ENCODE results near the gene LEMD2.

LEMD2 gene

DNA sequence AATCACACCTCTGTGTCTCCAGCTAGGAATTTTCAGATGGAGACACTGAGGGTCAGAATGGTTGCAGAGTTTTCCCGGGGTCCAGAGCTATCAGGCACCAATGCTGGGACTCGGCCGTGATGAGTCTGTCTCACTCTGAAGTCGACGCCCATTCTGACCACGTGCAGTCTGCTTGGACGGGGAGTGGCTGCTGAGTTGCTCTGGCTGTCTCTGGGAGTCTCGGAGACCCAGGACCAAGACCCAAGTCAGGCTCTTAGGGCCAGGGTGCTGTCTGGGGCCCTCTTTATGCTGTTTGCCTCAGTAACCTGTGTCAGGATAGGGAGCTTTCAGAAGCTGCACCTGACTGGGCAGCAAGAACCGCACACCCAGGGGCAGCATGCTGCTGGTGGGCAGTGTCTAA lies 46.8 kb downstream of the LEMD2 start:
- no peak overlapping the region for H3K4me3 ChIP-seq (ENCODE audit: low read length)
- TF ChIP-seq ZNF274 (IDR thresholded peaks at IDR 0.05; ENCODE audit: low read depth, low read length), result no peak

DNA sequence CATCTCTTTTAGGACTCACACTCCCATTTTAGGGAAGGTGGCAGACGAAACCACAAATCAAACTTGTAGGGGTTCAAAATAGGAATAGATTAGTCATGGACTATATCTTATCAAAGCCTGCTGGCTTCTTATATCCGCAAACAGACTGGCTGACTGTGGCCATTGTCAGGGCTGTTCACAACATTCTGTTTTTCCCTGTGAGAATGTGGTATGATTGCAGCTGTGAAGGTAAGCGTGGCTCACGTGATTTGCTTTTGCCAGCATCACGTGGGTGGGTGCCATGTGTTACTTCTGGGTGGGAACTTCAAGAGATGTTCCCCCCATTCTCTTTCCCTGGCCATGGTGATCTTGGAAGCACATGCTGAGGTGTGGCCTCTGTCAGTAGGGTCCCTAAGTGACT lies 48.1 kb downstream of the LEMD2 start:
- H3K4me3 ChIP-seq (ENCODE audit: low read length), result no peak overlapping the region
- no peak for TF ChIP-seq ZNF274 (IDR thresholded peaks at IDR 0.05; ENCODE audit: low read depth, low read length)

DNA sequence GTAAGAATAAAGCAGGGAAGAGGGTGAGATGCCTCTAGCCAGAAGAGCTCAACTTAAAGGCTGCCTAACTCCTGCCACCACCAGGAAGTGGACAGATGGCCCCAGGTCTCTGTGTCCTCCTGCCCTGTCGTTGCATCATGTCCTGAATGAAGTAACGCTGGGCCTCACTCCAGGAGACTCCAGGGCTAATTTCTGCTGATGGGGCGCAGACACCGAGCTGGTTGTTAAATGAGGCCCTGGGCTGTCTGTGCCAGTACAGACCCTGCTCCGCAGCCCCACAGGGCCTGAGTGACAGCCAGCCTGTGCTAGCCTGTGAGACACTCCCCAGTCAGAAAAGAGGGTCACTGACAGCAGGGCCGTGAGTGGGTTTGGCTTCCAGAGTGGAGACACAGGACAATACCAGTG lies 48.7 kb downstream of the LEMD2 start:
- TF ChIP-seq ZNF274 (IDR thresholded peaks at IDR 0.05; ENCODE audit: low read depth, low read length), result no peak

DNA sequence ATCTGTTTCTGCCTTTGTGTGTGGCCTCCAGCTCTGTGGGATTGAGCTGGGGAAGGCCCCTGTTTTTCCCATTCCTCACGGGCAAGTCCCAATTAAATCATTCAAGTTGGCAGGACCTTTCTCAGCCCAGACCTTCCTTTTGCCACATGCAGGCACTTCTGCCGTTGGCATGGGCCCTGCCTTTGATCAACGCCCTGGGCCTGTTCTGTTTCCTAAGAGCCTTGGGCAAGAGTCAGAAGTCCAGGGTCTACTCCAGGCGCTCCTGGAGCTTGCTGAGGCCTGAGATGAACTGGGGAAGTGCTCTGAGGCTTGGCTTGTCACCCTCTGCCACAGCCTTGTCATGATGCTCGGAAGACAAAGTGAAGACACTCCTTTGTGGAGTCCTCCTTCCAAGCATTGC lies 49.4 kb downstream of the LEMD2 start:
- no peak for TF ChIP-seq ZNF274 (IDR thresholded peaks at IDR 0.05; ENCODE audit: low read depth, low read length)
- no peak overlapping the region for H3K4me3 ChIP-seq (ENCODE audit: low read length)

More for the DNA sequence above, 48.7 kb downstream of the LEMD2 start:
- H3K4me3 ChIP-seq (ENCODE audit: low read length), result no peak overlapping the region

DNA sequence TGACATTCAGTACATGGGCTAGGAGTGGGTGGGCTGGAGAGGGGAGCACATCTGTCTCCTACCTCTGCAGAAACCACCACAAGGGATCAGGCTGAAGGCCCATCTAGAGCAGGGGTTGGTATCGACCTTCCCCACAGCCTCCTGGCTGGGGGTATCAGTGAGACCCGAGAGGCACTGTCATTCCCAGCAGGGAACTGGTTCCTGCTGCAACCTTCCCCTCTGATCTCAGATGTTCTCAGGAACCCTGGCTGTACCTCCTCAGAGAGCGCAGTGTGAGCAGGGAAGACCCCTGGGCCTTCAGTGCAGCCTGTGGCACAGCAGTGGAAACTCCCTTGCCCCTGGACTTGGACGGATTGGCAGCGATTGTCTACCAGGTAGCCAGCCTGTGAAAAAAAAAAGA lies 50.1 kb downstream of the LEMD2 start:
- TF ChIP-seq ZNF274 (IDR thresholded peaks at IDR 0.05; ENCODE audit: low read depth, low read length), result no peak
- H3K4me3 ChIP-seq (ENCODE audit: low read length), result no peak overlapping the region

DNA sequence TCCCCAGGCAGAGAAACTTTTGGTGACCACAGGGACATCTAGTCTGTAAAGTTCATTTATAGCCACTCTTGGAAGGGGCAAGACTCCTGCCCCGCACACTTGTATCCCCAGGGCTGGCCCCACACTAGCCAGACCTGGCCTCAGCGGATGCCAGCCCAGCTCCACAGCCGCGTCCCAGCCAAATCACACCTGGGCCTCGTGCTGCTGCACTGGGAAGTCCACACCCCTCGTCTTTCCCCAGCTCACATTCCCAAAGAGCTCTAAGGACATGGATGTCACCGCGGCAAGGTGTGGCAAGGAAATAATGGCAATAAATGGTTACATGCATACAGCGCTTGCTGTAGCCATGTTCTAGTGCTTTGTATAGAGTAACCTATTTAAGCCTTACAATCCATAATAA lies 50.8 kb downstream of the LEMD2 start:
- TF ChIP-seq ZNF274 (IDR thresholded peaks at IDR 0.05; ENCODE audit: low read depth, low read length), result no peak
- H3K4me3 ChIP-seq (ENCODE audit: low read length), result no peak overlapping the region

DNA sequence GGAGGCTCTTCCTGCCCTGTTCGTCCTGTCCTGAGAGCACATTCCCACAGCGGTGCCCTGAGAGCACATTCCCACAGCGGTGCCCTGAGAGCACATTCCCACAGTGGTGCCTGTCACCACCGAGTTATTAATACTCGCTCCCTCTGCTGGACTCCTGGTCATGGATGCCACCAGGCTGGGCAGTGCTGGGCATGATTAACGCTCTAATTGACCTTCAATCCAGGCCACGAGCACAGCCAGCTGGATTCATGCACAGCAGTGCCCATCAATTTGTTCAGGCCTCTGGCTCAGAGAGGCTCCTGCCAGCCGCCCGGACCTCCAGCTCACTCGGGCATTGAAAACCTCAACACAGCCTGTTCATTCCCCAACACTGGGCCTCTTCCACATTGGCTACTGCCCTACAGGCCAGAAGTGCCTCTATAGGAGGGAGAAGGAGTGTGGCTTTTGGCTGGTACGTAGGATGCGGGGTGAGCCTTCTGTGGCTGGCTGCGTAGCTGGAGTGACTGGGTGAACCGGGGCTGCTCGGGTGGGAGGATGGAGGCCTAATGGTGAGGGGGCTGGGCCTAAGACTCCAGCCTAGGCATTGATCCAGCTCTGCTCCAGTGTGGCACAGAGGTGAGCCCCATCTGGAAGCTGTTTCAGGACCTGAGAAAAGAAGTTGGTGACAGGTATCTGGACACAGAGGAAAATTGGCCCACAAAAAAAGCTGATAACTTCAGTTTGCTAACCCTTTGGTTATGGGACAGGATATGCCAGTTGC lies 51.5 kb downstream of the LEMD2 start:
- no peak for TF ChIP-seq ZNF274 (IDR thresholded peaks at IDR 0.05; ENCODE audit: low read depth, low read length)

DNA sequence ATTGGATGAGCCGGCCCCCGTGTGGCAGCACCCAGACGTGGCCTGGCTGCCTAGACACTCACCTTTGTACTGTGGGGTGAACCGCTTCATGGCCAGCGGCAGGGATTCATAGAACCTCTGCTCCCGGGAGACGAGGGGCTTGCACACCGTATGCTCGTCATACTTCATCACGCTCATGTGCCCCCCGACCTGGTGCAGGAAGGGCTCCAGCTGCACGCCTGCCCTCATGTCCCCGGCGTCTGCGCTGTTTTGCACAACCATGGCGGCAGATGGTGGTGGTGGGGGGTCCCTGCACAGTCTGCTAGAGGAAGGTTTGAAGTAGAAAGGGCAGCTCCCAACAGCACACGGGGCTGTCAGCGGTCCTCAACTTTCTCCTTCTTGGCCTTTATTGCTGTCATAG lies 53.7 kb downstream of the LEMD2 start:
- H3K4me3 ChIP-seq (ENCODE audit: low read length), result no peak overlapping the region
- no peak for TF ChIP-seq ZNF274 (IDR thresholded peaks at IDR 0.05; ENCODE audit: low read depth, low read length)

More for the DNA sequence above, 51.5 kb downstream of the LEMD2 start:
- no peak overlapping the region for H3K4me3 ChIP-seq (ENCODE audit: low read length)

DNA sequence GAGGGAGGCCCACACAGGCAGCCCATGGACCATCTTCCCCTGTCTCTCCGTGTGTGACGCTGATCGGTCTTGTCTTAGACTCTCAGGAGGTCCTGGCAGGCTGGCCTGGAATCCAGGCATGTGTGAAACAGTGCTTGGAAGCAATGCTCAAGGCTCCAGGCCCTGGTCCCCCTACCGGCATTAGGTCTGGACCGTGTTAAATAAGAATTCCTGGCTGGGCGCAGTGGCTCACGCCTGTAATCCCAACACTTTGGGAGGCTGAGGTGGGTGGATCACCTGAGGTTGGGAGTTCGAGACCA lies 55.3 kb downstream of the LEMD2 start:
- TF ChIP-seq ZNF274 (IDR thresholded peaks at IDR 0.05; ENCODE audit: low read depth, low read length), result no peak
- no peak overlapping the region for H3K4me3 ChIP-seq (ENCODE audit: low read length)

DNA sequence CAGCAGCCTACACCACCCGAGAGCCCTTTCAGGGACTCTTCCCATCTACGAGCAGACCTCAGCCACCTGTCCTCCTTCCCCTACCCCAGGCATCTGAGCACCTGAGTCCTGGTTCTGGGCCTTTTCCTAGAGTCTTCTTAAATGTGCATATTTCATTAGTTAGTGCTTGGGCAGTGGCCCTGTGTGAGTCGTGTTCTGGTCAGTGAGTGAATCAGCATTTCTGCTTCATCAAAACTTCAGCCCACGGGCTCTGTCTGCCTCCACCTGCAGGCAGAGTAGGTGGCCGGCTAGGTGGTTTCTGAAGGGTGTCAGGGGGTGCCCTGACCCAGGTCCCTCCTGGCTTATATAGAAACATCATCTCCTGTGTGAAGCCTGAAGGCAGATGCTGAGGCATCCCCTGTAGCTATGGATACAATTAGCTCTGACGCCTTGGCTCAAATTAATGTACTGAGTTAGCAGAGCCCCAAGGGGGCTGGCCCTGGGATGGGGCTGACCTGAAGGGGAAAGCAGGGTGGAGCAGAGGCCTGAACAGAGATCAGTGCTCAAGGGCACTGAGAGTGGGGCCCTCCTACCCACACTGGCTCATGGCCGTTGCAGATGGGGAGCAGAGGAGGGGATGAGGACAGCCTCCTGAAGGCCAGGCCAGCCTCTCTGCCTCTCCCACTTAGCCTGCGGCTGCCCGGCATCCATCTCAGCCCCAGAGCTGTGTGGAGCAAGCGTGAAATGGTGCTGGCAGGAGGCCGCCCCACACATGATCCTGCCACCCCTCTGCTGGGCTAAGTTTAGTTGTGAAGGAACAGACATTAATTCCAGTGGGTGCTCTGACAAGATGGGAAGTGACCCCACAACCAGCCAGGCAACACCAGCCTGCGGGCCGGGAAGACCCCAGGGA lies 55.9 kb downstream of the LEMD2 start:
- no peak for TF ChIP-seq ZNF274 (IDR thresholded peaks at IDR 0.05; ENCODE audit: low read depth, low read length)
- H3K4me3 ChIP-seq (ENCODE audit: low read length), result no peak overlapping the region

DNA sequence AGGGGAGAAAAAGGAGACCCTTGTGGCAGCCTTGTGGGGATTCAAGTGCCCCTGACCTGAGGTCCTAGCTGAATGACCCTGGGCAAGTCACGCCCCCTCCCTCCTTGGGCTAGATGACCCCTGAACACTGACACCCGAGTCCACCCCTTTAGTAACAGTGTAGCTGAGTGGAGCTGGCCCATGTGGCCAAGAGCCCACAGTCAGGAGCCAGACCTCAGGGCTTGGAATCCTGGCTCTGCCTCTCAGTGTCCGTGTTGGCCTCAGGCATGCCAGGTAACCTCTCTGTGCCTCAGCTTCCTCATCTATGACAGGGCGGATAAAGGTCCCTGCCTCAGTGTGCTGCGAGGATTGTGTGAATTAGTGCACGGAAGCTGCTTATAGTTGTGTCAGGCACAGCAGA lies 56.5 kb downstream of the LEMD2 start:
- H3K4me3 ChIP-seq (ENCODE audit: low read length), result no peak overlapping the region
- TF ChIP-seq ZNF274 (IDR thresholded peaks at IDR 0.05; ENCODE audit: low read depth, low read length), result no peak

DNA sequence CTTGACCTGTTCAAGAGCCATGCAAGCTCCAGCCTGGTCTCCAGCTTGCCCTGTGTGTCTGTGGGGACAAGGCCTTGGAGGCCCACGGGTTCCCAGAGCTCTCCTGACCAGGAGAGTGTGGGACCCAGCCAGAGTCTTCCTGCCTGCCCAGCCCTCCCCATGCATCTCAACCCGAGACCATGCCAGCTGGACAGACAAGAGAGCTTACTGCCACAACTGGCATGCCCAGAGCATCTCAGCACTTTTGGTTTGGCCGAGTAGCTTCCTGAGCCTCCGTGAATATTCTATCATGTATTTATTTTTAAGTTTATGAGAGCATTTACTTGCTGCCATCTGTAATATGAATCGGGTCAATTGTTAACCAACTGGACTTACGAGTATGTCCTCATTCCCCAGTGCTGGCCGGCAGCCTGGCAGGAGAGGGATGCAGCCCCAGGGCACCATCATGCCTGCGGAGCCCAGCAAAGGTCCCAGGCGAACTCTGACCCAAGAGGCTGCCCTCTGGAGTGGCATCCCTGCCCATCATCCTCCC lies 57.1 kb downstream of the LEMD2 start:
- no peak for TF ChIP-seq ZNF274 (IDR thresholded peaks at IDR 0.05; ENCODE audit: low read depth, low read length)
- no peak overlapping the region for H3K4me3 ChIP-seq (ENCODE audit: low read length)

DNA sequence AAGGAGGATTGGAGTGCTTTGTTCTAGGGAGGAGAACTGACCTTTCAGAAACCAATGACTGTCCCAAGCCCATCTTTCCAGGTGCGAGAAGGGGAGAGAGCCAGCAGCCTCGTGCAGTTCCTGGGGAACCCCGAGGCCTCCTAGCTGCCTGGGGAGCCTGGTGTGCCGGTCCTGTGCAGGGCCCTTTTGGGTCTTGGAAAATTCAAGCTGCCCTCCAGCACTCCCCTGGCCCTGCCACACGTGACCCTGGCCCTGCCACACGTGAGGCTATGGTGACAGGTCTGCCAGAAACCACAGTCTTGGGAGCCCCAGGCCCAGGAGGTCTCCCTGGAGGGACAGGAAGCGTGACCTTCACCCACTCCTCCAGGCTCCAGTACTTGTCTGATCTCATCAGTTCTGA lies 57.9 kb downstream of the LEMD2 start:
- H3K4me3 ChIP-seq (ENCODE audit: low read length), result no peak overlapping the region
- no peak for TF ChIP-seq ZNF274 (IDR thresholded peaks at IDR 0.05; ENCODE audit: low read depth, low read length)

DNA sequence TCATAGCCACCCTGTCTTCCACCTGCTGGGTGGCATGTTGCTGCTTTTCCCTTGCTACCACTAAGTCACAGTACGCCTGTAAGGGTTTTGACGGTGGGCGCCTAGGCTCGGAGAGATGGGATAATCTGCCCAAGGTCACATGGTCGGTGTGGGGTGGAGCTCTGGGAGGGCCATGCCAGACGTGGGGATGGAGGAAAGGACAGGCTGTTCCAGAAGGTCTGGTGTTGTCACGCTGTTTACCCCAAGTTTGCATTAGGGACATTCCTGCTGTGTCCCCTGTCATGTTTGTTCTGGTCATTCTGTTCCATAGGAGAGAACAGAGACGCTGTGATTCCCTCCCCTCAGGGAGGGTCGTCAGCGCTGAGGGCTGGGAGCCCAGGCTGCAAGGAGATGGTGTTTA lies 58.3 kb downstream of the LEMD2 start:
- H3K4me3 ChIP-seq (ENCODE audit: low read length), result no peak overlapping the region
- no peak for TF ChIP-seq ZNF274 (IDR thresholded peaks at IDR 0.05; ENCODE audit: low read depth, low read length)

DNA sequence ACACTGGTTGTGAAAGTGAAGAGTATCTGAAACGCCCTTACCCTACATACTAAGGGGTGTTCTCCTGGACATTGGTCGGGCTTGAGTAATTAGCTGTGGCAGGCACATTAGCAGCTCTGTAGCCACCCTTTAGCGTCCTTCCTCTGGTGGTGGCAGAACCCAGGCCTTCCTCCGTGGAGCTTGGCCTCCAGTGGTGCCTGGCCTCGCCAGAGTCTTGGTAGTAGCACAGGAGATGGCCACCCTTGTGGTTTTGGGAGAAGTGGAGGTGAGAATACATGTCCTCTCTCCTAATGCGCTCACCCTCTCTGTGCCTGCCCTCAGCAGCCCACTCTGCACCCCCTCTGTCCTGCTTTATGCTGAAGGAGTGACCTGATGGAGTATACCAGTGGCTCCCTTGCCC lies 59.9 kb downstream of the LEMD2 start:
- H3K4me3 ChIP-seq (ENCODE audit: low read length), result no peak overlapping the region
- TF ChIP-seq ZNF274 (IDR thresholded peaks at IDR 0.05; ENCODE audit: low read depth, low read length), result no peak
